GM12865 (cell line): Measurements from ENCODE around the gene PLA1A.

ENCODE experiments used
- DNase-seq: peaks from one replicate; pipeline ENCODE4 v3.0.0; 2010; ENCODE audit warnings: low read depth
- H3K4me3 ChIP-seq: 2 replicates; pipeline ENCODE4 v1.5.1; 2011; ENCODE audit warnings: mild to moderate bottlenecking, low read depth, low read length, control low read depth
- TF ChIP-seq, protein P1 (sequence below): IDR thresholded peaks from 2 replicates; pipeline ENCODE4 v1.5.1; 2011; ENCODE audit warnings: low read length, control low read depth, low read depth, inconsistent platforms; ENCODE audit not compliant: insufficient read depth; ENCODE audit errors: missing control alignments

Gene PLA1A

DNA sequence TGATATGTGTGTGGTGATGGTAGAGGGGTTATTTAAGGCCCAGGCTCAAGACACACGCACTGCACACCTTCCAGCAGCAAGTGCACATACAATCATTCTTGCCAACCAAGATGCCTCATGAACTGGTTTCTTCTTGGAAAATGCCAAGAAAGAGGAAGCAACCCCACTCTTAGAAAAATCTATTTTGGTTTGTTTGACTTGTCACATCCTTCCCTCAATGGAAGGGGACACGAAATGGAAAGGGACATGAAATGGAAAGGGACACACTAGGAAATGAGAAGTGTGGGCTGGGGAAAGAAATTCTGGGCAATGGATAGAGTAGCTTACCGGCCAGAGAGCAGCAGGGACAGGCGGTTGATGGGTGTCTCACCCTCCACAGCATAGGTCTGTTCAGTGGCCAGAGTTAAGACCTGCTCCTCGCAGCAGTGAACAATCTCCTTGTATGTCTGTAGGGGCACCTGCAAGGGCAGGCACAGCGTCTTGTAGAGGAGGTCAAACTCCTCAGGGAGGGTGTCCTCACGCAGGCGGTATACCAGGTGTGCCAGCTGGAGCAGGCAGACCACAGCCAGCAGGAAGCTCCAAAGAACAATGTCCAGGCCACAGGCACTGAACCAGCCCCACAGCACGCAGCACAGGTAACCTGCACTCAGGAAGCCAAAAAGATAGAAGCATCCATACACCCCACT lies 62.1 kb downstream of the PLA1A start:
- no peak overlapping the region for H3K4me3 ChIP-seq
- TF ChIP-seq, protein P1, sequence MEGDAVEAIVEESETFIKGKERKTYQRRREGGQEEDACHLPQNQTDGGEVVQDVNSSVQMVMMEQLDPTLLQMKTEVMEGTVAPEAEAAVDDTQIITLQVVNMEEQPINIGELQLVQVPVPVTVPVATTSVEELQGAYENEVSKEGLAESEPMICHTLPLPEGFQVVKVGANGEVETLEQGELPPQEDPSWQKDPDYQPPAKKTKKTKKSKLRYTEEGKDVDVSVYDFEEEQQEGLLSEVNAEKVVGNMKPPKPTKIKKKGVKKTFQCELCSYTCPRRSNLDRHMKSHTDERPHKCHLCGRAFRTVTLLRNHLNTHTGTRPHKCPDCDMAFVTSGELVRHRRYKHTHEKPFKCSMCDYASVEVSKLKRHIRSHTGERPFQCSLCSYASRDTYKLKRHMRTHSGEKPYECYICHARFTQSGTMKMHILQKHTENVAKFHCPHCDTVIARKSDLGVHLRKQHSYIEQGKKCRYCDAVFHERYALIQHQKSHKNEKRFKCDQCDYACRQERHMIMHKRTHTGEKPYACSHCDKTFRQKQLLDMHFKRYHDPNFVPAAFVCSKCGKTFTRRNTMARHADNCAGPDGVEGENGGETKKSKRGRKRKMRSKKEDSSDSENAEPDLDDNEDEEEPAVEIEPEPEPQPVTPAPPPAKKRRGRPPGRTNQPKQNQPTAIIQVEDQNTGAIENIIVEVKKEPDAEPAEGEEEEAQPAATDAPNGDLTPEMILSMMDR = no peak
- DNase-seq = no peak

DNA sequence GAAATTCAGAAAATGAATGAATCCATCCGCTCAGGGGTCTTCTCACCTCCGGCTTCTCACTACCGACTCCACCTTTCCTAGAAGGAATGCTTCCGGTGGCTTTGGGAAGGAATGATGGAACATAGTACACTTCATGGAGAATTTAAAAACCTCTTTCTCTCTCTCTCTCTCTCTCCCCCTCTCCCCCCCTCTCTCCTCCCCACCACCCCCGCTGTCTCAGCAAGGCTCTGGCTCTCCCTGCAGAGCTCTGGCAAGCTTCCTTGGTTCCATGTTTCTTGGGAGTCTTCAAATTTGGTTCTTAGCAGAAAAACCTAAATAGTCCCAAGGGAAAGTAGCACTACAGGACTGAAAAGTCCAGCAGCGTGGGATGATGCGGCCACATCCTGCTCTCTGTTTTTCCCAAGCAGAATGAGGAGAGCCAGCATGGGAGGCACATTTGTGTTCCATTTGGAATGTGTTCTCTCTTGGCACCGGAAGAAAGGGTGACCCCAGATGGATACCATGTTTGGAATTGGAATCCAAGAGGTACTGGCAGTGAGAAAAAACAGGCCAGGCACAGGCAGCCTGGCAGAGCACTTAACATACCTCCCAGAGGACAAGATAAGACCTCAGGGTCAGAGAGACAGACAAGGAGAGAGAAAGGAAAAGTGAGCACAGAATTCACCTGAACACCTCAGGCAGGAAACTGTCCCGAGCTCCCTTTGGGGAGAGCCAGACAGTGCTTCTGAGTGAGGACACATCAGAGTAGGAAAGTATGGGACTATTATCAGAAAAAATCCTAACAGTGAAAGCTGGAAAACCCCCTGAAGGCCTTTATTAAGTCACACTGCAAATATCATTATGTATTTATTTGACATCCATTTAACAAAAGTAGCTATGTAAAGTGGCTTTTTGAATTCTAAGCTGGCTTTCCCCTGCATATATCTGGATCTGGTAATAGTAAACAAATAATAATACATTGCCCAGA lies 63.1 kb downstream of the PLA1A start, which contains the start of gene POPDC2:
Gene POPDC2 (minus strand): TSS at position 116 of the 967 bp plus-strand sequence. CDS start 166 bp downstream, outside the sequence.
- no peak within 1 kb of the TSS for H3K4me3 ChIP-seq
- TF ChIP-seq, protein P1 = no peak
- DNase-seq = no peak

DNA sequence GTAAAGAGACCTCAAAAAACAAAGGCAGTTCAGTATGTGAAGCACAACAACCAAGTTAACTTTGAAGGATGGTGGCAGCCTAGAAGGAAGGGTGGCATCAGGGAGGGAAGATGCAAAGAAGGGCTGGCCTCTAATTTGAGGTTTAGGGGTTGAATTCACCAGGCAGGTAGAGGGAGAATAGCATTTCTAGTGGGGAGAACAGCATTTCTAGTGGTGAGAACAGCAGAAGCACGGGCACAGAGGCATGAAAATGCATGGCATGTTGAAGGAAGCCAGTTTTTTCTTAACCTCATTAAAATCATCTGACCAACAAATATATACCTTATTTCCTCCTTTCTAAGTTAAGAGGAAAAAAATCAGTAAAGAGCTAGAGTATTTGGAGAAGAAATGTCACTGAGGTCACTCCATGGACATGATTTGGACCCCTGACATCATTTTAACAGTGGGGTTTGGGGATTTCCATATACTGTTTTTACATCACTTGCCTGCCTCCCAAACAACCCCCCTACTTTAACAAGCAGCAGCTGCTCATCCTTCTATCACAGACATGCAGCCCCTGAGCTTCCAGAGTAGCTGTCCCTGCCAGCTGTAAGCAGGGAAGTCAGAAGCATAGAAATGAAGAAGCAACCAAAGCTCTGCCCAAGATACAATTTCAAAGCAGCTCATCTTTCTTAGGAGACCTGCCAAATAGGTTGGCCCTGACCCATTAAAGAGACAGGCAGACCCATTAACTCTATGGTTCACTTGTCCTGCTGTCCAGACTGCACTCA lies 65.1 kb downstream of the PLA1A start:
- TF ChIP-seq, protein P1 = peak; percentile 15
- DNase-seq = peak; percentile 25
- H3K4me3 ChIP-seq = no peak overlapping the region

DNA sequence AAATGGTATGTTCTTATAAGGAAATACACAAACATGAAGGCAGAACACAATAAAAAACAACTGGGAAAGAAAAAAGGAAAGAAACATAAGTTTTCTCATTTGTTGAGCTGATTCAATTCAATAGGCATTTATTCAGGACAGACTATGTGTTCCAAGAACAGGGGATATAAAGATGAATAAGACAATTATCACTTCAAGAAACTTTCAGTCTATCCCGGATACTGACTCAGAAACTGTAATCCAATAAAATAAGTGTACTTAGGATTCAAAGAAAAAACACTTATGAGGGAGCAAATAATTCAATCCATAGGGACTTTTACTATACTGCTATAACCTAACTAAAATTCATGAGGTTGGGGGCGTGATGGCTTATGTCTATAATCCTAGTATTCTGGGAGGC lies 66.2 kb downstream of the PLA1A start:
- no peak overlapping the region for H3K4me3 ChIP-seq
- DNase-seq = no peak
- TF ChIP-seq, protein P1 = no peak

DNA sequence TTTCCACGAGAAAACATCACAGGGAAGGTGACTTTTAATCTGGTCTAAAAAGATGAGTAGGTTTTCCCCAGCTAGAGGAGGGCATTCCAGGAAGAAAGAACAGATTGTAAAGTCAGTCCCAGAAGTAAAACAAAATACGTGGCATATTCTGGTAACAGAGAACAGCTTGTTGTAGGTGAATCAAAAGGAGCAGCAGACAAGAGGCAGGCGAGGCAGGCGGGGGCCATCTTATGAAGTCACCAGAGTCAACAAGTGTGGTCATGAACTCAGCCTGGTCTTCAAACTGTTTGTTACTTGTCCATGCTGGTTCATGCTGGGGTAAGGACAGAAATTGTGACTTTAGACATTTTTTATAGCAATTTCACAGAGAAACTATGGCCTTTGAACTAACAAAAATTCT lies 66.7 kb downstream of the PLA1A start:
- TF ChIP-seq, protein P1 = no peak
- no peak for DNase-seq
- no peak overlapping the region for H3K4me3 ChIP-seq

DNA sequence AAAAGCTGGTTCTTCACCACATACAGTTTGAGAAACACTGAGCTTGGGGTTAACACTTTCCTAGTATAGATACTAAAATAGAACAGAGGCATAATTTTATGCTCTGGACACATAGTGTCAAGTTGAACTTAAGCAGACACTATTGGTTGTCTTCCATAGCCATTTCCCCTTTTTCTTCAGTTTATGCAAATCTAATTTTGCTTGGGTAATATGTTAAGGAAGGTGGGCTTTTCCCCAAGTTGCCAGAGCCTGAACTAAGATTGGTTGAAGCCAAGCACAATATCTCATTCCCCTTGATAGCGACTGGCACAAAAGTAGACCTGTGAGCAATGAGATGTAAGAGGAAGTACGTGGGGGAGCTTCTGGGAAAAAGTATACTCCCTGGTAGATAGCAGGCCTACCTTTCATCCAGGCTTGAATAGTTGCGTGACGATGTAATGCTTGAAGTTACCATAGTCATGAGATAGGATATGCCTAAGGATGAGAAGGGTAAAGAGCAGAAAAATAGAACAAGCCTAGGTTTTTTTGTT lies 67.2 kb downstream of the PLA1A start:
- peak; percentile 22 for DNase-seq
- H3K4me3 ChIP-seq = no peak overlapping the region
- TF ChIP-seq, protein P1 = no peak
